Lower lobe of right lung (tissue), 2 donors: ENCODE measurements around the gene PNRC1. TPM values are rescaled to one million over a fixed set of nuclear protein-coding genes. Genes with fewer than 3 reads are reported as not detected.

Experiments
- ATAC-seq, 2 donors: fragments of 200-7000 bp; cut with Tn5 transposase; one replicate each; pipeline ENCODE4 v1.9.1; 2020 to 2022; ENCODE audit warnings: mild to moderate bottlenecking in 2 of 2, moderate library complexity in 2 of 2
- DNase-seq: peaks from one replicate; pipeline ENCODE4 v3.0.0-alpha.2; 2020
- H3K27ac ChIP-seq: fragments of 200-600 bp; one replicate; pipeline ENCODE4 v1.8.0; 2022
- H3K27me3 ChIP-seq: fragments of 200-600 bp; one replicate; pipeline ENCODE4 v1.8.0; 2022; ENCODE audit warnings: low read depth
- H3K36me3 ChIP-seq: fragments of 200-600 bp; one replicate; pipeline ENCODE4 v1.8.0; 2022; ENCODE audit warnings: mild to moderate bottlenecking
- H3K4me1 ChIP-seq: fragments of 200-600 bp; one replicate; pipeline ENCODE4 v1.8.0; 2022
- H3K4me3 ChIP-seq: fragments of 200-600 bp; one replicate; pipeline ENCODE4 v1.8.0; 2022; ENCODE audit warnings: mild to moderate bottlenecking
- H3K9me3 ChIP-seq: fragments of 200-600 bp; one replicate; pipeline ENCODE4 v1.8.0; 2022
- intact Hi-C: fragments of 100-400 bp; cut with DNase I; formaldehyde crosslinking; loops from one replicate; pipeline ENCODE4 v1.11.0; 2022
- total RNA-seq: library from RNA; stranded (reverse); fragmentation: NEBNext Ultra II Directional; extraction: Animal tissue kit (Norgen Biotek cat#: 25700); gene quantifications from one replicate; pipeline ENCODE4 v1.2.1, GENCODE V29; 2021
- TF ChIP-seq, protein P1 (sequence below): fragments of 200-600 bp; IDR thresholded peaks from one replicate; pipeline ENCODE4 v1.8.0; 2022; ENCODE audit warnings: antibody characterized with exemption, mild to moderate bottlenecking
- donor health status: DM: no; HTN: yes; CAD: no; lungs with severe emphysema.

The PNRC1 gene
- total RNA-seq, 1 donor from 2014 or later: 198 TPM

- no peak overlapping the region for H3K27ac ChIP-seq
- H3K4me3 ChIP-seq: no peak overlapping the region
- ATAC-seq: peak; percentile 76 to 90
- H3K4me1 ChIP-seq: peaks cover 13% of the 10 kb centered on the region
- DNase-seq: no peak
- intact Hi-C loops: no loop called here
- H3K36me3 ChIP-seq: no peaks in the 10 kb centered on the region
- no peaks in the 10 kb centered on the region for H3K9me3 ChIP-seq
- TF ChIP-seq, protein P1, sequence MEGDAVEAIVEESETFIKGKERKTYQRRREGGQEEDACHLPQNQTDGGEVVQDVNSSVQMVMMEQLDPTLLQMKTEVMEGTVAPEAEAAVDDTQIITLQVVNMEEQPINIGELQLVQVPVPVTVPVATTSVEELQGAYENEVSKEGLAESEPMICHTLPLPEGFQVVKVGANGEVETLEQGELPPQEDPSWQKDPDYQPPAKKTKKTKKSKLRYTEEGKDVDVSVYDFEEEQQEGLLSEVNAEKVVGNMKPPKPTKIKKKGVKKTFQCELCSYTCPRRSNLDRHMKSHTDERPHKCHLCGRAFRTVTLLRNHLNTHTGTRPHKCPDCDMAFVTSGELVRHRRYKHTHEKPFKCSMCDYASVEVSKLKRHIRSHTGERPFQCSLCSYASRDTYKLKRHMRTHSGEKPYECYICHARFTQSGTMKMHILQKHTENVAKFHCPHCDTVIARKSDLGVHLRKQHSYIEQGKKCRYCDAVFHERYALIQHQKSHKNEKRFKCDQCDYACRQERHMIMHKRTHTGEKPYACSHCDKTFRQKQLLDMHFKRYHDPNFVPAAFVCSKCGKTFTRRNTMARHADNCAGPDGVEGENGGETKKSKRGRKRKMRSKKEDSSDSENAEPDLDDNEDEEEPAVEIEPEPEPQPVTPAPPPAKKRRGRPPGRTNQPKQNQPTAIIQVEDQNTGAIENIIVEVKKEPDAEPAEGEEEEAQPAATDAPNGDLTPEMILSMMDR: no peak
- H3K27me3 ChIP-seq: no peaks in the 10 kb centered on the region
Measured at GRCh38 chr6:89050155-89050554, 30.4 kb upstream of the PNRC1 start.

DNA sequence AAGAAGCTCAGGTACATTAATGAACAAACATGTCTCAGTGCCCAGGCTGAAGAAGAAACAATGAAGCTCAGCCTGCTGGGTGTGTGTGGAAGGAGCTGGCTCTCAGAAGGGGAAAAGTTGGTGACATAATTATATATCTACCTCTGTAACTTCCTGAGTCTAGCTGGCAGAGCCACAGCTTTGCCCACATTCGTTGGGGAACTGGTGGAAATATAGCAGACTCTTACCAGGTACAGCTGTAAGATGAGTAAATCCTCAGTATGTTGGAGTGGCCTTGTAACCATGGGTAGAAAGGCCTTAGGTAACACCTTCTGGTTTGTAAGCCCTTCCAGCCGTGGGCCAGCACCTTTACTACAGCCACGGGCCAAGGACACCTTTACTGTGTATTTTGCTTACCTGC lies 29.9 kb upstream of the PNRC1 start:
- intact Hi-C loops: no loop called here
- H3K4me3 ChIP-seq: no peak overlapping the region
- no peak overlapping the region for H3K27ac ChIP-seq
- peak; percentile 34 to 54 for ATAC-seq
- no peaks in the 10 kb centered on the region for H3K9me3 ChIP-seq
- TF ChIP-seq, protein P1: no peak
- no peaks in the 10 kb centered on the region for H3K36me3 ChIP-seq
- peaks cover 13% of the 10 kb centered on the region for H3K4me1 ChIP-seq
- H3K27me3 ChIP-seq: no peaks in the 10 kb centered on the region
- no peak for DNase-seq

- Histone ChIP-seq H3K4me3 (no peak overlapping the region), H3K27ac (no peak overlapping the region), H3K4me1 (peaks cover 13% of the 10 kb centered on the region), H3K9me3 (no peaks in the 10 kb centered on the region), H3K27me3 (no peaks in the 10 kb centered on the region), H3K36me3 (no peaks in the 10 kb centered on the region)
- DNase-seq (no peak), ATAC-seq (no peak)
- intact Hi-C loops: no loop called here
- TF ChIP-seq, protein P1: no peak
Measured at GRCh38 chr6:89051676-89052075, 28.9 kb upstream of the PNRC1 start.

GRCh38 chr6:89054208-89054607 lies 26.3 kb upstream of the PNRC1 start:
- no peaks in the 10 kb centered on the region for H3K27me3 ChIP-seq
- peaks cover 13% of the 10 kb centered on the region for H3K4me1 ChIP-seq
- no peak overlapping the region for H3K4me3 ChIP-seq
- DNase-seq (no peak), ATAC-seq (no peak)
- no peak overlapping the region for H3K27ac ChIP-seq
- intact Hi-C loops: no loop called here
- TF ChIP-seq, protein P1: no peak
- H3K36me3 ChIP-seq: no peaks in the 10 kb centered on the region
- H3K9me3 ChIP-seq: no peaks in the 10 kb centered on the region

- Histone ChIP-seq H3K27me3 (no peaks in the 10 kb centered on the region), H3K4me1 (no peaks in the 10 kb centered on the region), H3K27ac (no peak overlapping the region), H3K36me3 (no peaks in the 10 kb centered on the region), H3K4me3 (no peak overlapping the region), H3K9me3 (no peaks in the 10 kb centered on the region)
- TF ChIP-seq, protein P1: no peak
- no peak for ATAC-seq
- intact Hi-C loops: no loop called here
- no peak for DNase-seq
Measured at GRCh38 chr6:89057759-89058158, 22.8 kb upstream of the PNRC1 start.

GRCh38 chr6:89058627-89059026 lies 21.9 kb upstream of the PNRC1 start:
- H3K4me1 ChIP-seq: no peaks in the 10 kb centered on the region
- DNase-seq (no peak), ATAC-seq (no peak)
- H3K36me3 ChIP-seq: no peaks in the 10 kb centered on the region
- TF ChIP-seq, protein P1: no peak
- H3K4me3 ChIP-seq: no peak overlapping the region
- intact Hi-C loops: no loop called here
- no peak overlapping the region for H3K27ac ChIP-seq
- no peaks in the 10 kb centered on the region for H3K9me3 ChIP-seq
- no peaks in the 10 kb centered on the region for H3K27me3 ChIP-seq
